AG09319 (cell line): ENCODE results near the gene GAS6.

ENCODE experiments used
- DNase-seq: peaks from one replicate; pipeline ENCODE4 v3.0.0-alpha.2; 2010; ENCODE audit warnings: low read depth; ENCODE audit errors: extremely low read depth
- CTCF ChIP-seq: IDR thresholded peaks from 2 replicates; pipeline ENCODE4 v1.5.1; 2011; ENCODE audit warnings: low read depth, mild to moderate bottlenecking, inconsistent platforms, low read length, moderate library complexity

Gene GAS6

DNA sequence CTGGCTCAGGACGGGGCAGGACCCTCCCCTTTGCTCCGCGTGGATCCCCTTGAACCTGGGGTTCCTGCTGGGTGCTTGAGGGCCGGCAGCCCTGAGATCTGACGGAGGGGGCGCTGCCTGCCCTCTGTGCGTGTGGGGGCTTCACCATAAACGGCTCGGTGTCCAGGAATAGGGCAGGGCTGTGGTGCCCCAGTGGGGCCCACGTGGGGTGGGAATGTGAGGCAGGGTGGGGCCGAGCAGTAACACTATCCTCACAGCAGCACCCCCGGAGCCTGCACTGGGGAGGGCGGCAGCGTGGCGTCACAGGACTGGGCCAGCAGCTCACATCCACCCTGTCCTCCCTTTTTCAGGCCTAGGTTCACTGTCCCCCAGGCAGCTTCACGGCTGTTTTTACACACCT is 38.0 kb downstream of the GAS6 start:
- TF ChIP-seq CTCF, result no peak
- DNase-seq, result no peak

- no peak for DNase-seq
- no peak for TF ChIP-seq CTCF
Measured at GRCh38 chr13:113823771-113824170, 40.1 kb downstream of the GAS6 start.

- no peak for DNase-seq
- no peak for TF ChIP-seq CTCF
Measured at GRCh38 chr13:113822956-113823744, 40.7 kb downstream of the GAS6 start.

DNA sequence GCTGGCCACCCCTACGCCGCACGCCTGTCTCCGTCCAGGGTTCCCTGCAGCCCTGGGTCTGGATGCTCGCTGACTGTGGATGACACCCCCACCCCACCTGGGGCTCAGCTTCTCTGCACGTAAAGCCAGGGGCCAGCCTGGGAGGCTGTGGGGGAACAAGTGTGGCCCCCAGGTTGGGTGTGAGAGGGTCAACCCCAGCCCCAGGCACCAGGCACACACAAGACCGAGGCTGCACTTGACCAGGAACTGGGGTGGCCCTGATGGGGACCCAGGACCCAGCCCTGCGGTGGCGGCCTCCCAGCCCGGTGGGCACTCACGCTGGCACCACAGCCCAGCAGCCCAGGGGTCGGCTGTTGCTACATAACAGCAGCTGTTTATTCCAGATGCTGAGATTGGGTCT is 41.6 kb downstream of the GAS6 start:
- no peak for DNase-seq
- no peak for TF ChIP-seq CTCF

- no peak for DNase-seq
- TF ChIP-seq CTCF, result no peak
Measured at GRCh38 chr13:113821847-113822246, 42.0 kb downstream of the GAS6 start.

DNA sequence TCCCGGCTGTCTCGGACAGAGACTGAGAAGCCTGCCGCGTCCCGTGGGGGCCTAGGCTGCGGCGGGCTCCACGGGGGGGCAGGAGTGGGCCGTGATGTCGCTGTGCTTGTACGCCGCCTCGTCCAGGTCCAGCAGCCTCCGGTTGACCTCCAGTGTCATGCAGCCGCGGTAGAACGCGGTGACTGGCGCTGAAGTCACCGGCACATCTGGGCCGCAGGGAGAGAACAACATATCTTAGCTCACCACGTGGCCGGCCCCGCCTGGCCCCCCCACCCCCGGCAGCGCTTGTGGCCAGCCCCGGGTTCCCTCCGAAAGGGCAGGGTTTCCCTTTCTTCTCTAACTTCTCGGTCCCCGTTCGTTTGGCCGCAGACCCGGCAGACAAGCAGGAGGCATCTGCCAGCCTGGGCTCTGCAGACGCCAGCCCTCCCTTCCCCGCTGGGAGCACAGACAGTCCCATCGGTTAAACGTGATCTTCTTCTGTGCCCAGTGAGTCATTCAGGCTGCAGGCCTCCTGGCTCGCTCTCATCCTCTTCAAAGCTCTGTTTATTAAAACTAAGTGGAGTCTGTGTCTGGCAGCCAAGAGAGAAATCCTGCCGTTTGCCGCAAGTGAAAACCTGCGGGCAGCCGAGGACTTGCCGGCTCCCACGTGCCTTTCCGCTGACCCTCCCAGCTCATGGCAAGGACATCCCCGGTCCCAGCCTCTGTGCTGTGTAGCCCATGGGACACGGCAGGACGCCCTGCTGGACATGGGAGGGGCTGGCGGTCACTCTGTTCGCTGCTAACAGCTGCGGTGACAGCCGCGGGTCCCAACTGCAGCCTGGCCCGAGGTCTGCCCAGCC is 42.8 kb downstream of the GAS6 start:
- peak; percentile 90 for DNase-seq
- peak; percentile 11 for TF ChIP-seq CTCF
